Activated naive CD4-positive, alpha-beta T cell (primary cell): Measurements from ENCODE around the gene LRRC8D.

ENCODE experiments used
- DNase-seq, 4 experiments: peaks; one replicate each; lab custom pipeline; 2025; lab: John Stamatoyannopoulos, UW

The LRRC8D gene

GRCh38 chr1:89896105-89896942, 75.5 kb downstream of the LRRC8D start:
- no peak for DNase-seq

GRCh38 chr1:89897347-89898133, 76.7 kb downstream of the LRRC8D start:
- DNase-seq, result no peak

GRCh38 chr1:89898150-89898549, 77.3 kb downstream of the LRRC8D start:
- no peak for DNase-seq

GRCh38 chr1:89898695-89899470, 78.1 kb downstream of the LRRC8D start:
- DNase-seq, result no peak

GRCh38 chr1:89900323-89900722, 79.5 kb downstream of the LRRC8D start:
- no peak for DNase-seq

- DNase-seq, result no peak
These were observed 80.2 kb downstream of the LRRC8D start for GRCh38 chr1:89900791-89901708.

GRCh38 chr1:89901957-89902669, 81.3 kb downstream of the LRRC8D start:
- no peak for DNase-seq

GRCh38 chr1:89903550-89903949, 82.7 kb downstream of the LRRC8D start:
- no peak for DNase-seq

GRCh38 chr1:89904219-89904980, 83.6 kb downstream of the LRRC8D start:
- no peak for DNase-seq

GRCh38 chr1:89905395-89906058, 84.7 kb downstream of the LRRC8D start:
- no peak for DNase-seq

- DNase-seq, result no peak
These were observed 85.3 kb downstream of the LRRC8D start for GRCh38 chr1:89906088-89906487.

- no peak for DNase-seq
These were observed 86.9 kb downstream of the LRRC8D start for GRCh38 chr1:89907727-89908212.

GRCh38 chr1:89908273-89908671, 87.4 kb downstream of the LRRC8D start:
- DNase-seq, result no peak

GRCh38 chr1:89908672-89909436, 88.0 kb downstream of the LRRC8D start:
- DNase-seq, result no peak

- no peak for DNase-seq
These were observed 89.4 kb downstream of the LRRC8D start for GRCh38 chr1:89910268-89910667.

- no peak for DNase-seq
These were observed 89.9 kb downstream of the LRRC8D start for GRCh38 chr1:89910780-89911179.

- no peak for DNase-seq
These were observed 90.6 kb downstream of the LRRC8D start for GRCh38 chr1:89911191-89911991.

GRCh38 chr1:89912073-89912472, 91.2 kb downstream of the LRRC8D start:
- DNase-seq, result no peak
